Retinal pigment epithelial cell (primary cell): Measurements from ENCODE around the gene PRMT9.

ENCODE experiments used
- DNase-seq: peaks from one replicate; pipeline ENCODE4 v3.0.0-alpha.2; 2010; ENCODE audit warnings: low read depth
- H3K4me3 ChIP-seq: 2 replicates; pipeline ENCODE4 v1.5.1; 2011; ENCODE audit warnings: mild to moderate bottlenecking, low read length, control low read depth, moderate library complexity
- TF ChIP-seq, protein P1 (sequence below): conservative IDR thresholded peaks from 2 replicates; pipeline ENCODE4 v1.5.1; 2011; ENCODE audit warnings: low read depth, low read length, control low read depth, inconsistent platforms

Gene PRMT9

DNA sequence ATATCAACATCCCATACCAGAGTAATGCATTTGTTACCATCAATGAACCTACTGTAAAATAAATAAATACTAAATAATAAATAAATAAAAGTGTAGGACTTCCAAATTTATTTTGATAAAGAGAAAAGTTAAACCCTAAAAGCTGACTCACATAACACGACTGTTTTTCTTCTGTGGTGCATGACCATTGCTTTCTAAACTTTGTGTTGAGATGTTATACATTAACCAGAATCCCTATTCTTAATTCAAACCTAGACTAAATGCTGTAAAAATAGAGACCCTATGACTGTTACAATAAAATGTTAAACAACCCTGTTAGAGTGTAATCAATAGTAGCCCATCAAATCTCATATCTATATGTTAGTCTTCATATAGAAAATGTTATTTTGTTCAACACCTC is 20.9 kb upstream of the PRMT9 start:
- TF ChIP-seq, protein P1, sequence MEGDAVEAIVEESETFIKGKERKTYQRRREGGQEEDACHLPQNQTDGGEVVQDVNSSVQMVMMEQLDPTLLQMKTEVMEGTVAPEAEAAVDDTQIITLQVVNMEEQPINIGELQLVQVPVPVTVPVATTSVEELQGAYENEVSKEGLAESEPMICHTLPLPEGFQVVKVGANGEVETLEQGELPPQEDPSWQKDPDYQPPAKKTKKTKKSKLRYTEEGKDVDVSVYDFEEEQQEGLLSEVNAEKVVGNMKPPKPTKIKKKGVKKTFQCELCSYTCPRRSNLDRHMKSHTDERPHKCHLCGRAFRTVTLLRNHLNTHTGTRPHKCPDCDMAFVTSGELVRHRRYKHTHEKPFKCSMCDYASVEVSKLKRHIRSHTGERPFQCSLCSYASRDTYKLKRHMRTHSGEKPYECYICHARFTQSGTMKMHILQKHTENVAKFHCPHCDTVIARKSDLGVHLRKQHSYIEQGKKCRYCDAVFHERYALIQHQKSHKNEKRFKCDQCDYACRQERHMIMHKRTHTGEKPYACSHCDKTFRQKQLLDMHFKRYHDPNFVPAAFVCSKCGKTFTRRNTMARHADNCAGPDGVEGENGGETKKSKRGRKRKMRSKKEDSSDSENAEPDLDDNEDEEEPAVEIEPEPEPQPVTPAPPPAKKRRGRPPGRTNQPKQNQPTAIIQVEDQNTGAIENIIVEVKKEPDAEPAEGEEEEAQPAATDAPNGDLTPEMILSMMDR = no peak
- no peak overlapping the region for H3K4me3 ChIP-seq
- DNase-seq = no peak

DNA sequence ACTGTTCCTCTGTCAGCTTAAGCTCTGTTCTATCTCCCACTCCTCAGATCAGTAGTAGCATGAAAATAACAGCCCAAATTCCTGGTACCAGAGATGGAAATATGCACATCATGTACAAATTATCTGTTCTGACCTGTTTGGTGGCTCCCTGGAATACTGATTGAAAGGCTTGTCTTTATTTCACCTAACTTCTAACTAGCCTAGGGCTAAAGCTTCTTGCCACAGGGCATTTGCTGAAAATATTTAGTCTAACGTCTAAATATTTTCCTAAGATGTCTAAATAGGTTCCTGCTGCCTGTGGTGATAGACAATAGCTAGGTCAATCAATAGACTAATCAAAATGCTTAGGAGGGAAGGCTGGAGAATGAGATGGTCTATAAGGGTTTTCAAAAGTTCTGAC is 12.9 kb upstream of the PRMT9 start:
- H3K4me3 ChIP-seq = no peak overlapping the region
- TF ChIP-seq, protein P1 = no peak
- DNase-seq = no peak

DNA sequence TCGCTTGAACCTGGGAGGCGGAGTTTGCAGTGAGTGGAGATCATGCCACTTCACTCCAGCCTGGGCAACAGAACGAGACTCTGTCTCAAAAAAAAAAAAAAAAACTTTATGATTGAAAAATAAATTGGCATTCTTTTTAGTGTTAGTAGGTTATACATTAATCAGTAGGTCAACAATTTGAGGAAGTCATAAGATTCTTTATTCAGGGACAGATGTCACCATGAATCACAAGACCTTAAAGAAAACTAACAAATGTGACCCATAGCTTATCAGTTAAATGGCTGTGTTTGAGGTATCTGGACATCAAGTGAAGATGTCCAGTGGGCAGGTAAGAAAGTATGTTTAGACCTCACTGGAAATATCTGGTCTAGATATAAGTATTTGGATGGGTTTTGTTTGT is 9.3 kb upstream of the PRMT9 start:
- TF ChIP-seq, protein P1 = no peak
- no peak for DNase-seq
- no peak overlapping the region for H3K4me3 ChIP-seq

GRCh38 chr4:147691820-147692219 is 7.9 kb upstream of the PRMT9 start:
- TF ChIP-seq, protein P1 = no peak
- H3K4me3 ChIP-seq = no peak overlapping the region
- no peak for DNase-seq

DNA sequence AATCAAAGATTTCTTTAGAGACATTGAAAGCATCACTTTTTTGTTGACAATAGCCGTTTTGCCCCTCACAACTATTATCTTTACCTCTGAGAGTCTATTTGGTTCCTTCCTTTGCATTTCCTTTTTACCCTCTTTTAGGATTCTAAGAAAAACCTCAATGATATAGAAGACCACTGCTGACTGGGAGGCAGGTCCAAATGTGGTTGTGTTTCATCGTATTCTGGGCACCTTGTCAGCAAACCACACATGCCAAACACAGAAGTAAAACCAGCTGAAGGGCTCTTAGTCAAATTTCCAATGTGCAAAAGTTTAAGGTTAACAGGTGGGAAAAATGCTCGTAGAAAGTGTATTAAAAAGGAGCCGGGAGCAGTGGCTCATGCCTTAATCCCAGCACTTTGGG is 5.1 kb upstream of the PRMT9 start:
- no peak for DNase-seq
- TF ChIP-seq, protein P1 = no peak

GRCh38 chr4:147683188-147683591 is 773 bp downstream of the PRMT9 start:
- peak overlapping the region; percentile 61 for H3K4me3 ChIP-seq
- DNase-seq = no peak
- TF ChIP-seq, protein P1 = no peak

More for the DNA sequence above, 5.1 kb upstream of the PRMT9 start:
- H3K4me3 ChIP-seq = no peak overlapping the region

GRCh38 chr4:147682755-147683154 is 1.2 kb downstream of the PRMT9 start:
- DNase-seq = no peak
- TF ChIP-seq, protein P1 = no peak
- H3K4me3 ChIP-seq = peak overlapping the region; percentile 61
